ENCODE results near the gene STEAP2. TPM values are rescaled to one million over a fixed set of nuclear protein-coding genes. Genes with fewer than 3 reads are reported as not detected.

Gene STEAP2
- total RNA-seq, 1 experiment from 2014 or later: 13.4 TPM

DNA sequence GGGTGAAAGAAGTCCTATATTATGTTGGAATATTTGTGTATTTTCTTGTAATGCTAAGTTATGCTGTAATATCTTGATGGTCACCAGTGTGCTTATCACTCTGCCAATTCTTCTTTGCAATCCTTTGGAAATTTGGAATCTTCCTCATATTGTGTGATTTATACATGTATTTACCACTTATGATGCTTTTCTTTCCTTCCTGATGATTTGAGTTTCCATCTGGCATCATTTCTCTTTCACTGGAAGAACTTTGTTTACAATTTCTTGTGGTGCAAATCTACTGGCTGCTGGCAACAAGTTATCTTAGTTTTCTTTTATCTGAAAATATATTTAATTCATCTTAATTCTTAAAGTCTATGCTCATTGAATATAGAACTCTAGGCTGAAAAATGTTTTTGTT, 62.6 kb downstream of the STEAP2 start (continued):
- TF ChIP-seq TCF7L2 (IDR thresholded peaks at IDR 0.05; ENCODE audit: borderline replicate concordance, extremely low read depth, insufficient read depth, insufficient read length): no peak

DNA sequence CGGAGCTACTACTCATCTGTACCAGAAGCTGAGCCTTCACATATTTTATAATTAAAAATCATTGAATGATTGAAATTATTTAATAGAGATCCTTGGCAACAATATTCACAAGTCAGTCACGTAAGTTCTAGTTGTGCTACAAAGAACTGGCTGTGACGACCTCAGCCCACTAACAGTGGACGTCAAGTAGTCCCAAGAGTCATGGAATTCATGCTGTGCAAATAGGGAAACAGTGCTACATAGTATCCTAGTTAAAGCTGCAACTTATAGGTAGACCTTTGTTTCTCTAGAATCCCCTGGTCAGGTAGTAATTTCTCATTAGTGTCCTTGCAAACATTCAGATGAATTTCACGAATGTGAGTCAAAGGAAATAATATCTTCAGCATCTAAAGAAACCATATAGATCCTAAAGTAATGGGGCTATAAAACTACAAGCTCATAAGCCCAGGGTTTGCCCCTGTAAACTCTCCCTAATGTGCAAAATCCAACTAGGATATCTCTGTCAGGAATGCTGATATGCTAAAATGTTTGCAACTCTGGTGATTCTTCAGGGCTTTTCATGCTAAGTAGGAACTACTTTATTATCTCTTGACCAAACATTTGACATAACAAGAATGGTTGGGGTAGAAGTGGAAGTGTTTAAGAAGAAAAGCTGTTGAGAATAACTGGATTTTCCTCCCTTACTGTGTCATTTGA, 64.6 kb downstream of the STEAP2 start:
- TF ChIP-seq EZH2 (IDR thresholded peaks at IDR 0.05) (no peak), SP1 (IDR thresholded peaks at IDR 0.05; ENCODE audit: low read depth) (no peak), ZFX (IDR thresholded peaks at IDR 0.05) (no peak), SRF (IDR thresholded peaks at IDR 0.05; ENCODE audit: low read depth) (no peak), CBX3 (IDR thresholded peaks at IDR 0.05; ENCODE audit: low read depth) (no peak), JUND (IDR thresholded peaks at IDR 0.05) (no peak), EGR1 (IDR thresholded peaks at IDR 0.05; ENCODE audit: low read depth) (no peak), SIN3A (IDR thresholded peaks at IDR 0.05; ENCODE audit: low read depth) (no peak), TCF7L2 (IDR thresholded peaks at IDR 0.05; ENCODE audit: borderline replicate concordance, extremely low read depth, insufficient read depth, insufficient read length) (no peak), ELF1 (IDR thresholded peaks at IDR 0.05; ENCODE audit: borderline replicate concordance, low read depth) (no peak), ZNF274 (IDR thresholded peaks at IDR 0.05; ENCODE audit: low read depth, low read length) (no peak), FOSL1 (IDR thresholded peaks at IDR 0.05; ENCODE audit: low read depth) (no peak), RAD21 (IDR thresholded peaks at IDR 0.05; ENCODE audit: low read depth) (no peak)
- TF ChIP-seq, protein P1, sequence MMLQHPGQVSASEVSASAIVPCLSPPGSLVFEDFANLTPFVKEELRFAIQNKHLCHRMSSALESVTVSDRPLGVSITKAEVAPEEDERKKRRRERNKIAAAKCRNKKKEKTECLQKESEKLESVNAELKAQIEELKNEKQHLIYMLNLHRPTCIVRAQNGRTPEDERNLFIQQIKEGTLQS (IDR thresholded peaks at IDR 0.05): no peak
- TF ChIP-seq, protein P2, sequence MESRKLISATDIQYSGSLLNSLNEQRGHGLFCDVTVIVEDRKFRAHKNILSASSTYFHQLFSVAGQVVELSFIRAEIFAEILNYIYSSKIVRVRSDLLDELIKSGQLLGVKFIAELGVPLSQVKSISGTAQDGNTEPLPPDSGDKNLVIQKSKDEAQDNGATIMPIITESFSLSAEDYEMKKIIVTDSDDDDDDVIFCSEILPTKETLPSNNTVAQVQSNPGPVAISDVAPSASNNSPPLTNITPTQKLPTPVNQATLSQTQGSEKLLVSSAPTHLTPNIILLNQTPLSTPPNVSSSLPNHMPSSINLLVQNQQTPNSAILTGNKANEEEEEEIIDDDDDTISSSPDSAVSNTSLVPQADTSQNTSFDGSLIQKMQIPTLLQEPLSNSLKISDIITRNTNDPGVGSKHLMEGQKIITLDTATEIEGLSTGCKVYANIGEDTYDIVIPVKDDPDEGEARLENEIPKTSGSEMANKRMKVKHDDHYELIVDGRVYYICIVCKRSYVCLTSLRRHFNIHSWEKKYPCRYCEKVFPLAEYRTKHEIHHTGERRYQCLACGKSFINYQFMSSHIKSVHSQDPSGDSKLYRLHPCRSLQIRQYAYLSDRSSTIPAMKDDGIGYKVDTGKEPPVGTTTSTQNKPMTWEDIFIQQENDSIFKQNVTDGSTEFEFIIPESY (IDR thresholded peaks at IDR 0.05; ENCODE audit: extremely low read depth, insufficient replicate concordance, low read length): no peak
- TF ChIP-seq, protein P3, sequence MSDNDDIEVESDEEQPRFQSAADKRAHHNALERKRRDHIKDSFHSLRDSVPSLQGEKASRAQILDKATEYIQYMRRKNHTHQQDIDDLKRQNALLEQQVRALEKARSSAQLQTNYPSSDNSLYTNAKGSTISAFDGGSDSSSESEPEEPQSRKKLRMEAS (IDR thresholded peaks at IDR 0.05): no peak
- TF ChIP-seq, protein P4, sequence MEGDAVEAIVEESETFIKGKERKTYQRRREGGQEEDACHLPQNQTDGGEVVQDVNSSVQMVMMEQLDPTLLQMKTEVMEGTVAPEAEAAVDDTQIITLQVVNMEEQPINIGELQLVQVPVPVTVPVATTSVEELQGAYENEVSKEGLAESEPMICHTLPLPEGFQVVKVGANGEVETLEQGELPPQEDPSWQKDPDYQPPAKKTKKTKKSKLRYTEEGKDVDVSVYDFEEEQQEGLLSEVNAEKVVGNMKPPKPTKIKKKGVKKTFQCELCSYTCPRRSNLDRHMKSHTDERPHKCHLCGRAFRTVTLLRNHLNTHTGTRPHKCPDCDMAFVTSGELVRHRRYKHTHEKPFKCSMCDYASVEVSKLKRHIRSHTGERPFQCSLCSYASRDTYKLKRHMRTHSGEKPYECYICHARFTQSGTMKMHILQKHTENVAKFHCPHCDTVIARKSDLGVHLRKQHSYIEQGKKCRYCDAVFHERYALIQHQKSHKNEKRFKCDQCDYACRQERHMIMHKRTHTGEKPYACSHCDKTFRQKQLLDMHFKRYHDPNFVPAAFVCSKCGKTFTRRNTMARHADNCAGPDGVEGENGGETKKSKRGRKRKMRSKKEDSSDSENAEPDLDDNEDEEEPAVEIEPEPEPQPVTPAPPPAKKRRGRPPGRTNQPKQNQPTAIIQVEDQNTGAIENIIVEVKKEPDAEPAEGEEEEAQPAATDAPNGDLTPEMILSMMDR (IDR thresholded peaks at IDR 0.05 in 2 of 3, conservative IDR thresholded peaks at IDR 0.05 in 1 of 3; ENCODE audit: borderline replicate concordance in 1 of 3, insufficient read depth in 1 of 3, low read depth in 2 of 3, low read length in 2 of 3): no peak
- Histone ChIP-seq H3K9ac (ENCODE audit: low read length) (no peak overlapping the region), H3K4me2 (ENCODE audit: low read length) (no peak overlapping the region), H3K27ac (ENCODE audit: low read depth, low read length) (no peak overlapping the region), H3K4me3 (replicated peaks in 1 of 2; ENCODE audit: low read depth in 1 of 2, low read length in 2 of 2) (no peak overlapping the region), H3K79me2 (ENCODE audit: insufficient read depth, low read length) (no peaks in the 10 kb centered on the region), H4K20me1 (ENCODE audit: insufficient read depth) (no peaks in the 10 kb centered on the region), H3K9me3 (ENCODE audit: control insufficient read depth in 1 of 2, insufficient read depth in 1 of 2, low read depth in 1 of 2, low read length in 2 of 2) (no peaks in the 10 kb centered on the region), H3K27me3 (ENCODE audit: insufficient read depth, low read length) (no peaks in the 10 kb centered on the region), H3K9me2 (ENCODE audit: insufficient read depth) (no peaks in the 10 kb centered on the region), H3K36me3 (ENCODE audit: control insufficient read depth in 1 of 2, insufficient read depth in 2 of 2, low read length in 2 of 2) (no peaks in the 10 kb centered on the region), H3K4me1 (ENCODE audit: control insufficient read depth in 1 of 2, insufficient read depth in 2 of 2, low read length in 2 of 2) (no peaks in the 10 kb centered on the region), H2AFZ (ENCODE audit: low read depth, low read length, poor library complexity, severe bottlenecking) (no peak overlapping the region)
- BruUV-seq (replicated peaks): no TSS peak
- POLR2A ChIA-PET: no interaction called here
- ATAC-seq (no peak), DNase-seq (ENCODE audit: low read depth, low spot score) (no peak)
- intact Hi-C loops (cut with micrococcal nuclease): no loop called here
- CTCF ChIA-PET: interaction anchor here (0.7 to 1.2 kb wide), 2 partner anchors 37 to 64 kb away, joined by 3 read pairs; no protein-coding TSS in a partner anchor
- RAD21 ChIA-PET (ENCODE audit: low non-redundant PET in 1 of 2, low total read pairs in 2 of 2, uncharacterized antibody in 2 of 2, unreplicated experiment in 2 of 2): no interaction called here

Measured in HCT116 (cell line).